Measurements from ENCODE around the gene ITGB4.

DNA sequence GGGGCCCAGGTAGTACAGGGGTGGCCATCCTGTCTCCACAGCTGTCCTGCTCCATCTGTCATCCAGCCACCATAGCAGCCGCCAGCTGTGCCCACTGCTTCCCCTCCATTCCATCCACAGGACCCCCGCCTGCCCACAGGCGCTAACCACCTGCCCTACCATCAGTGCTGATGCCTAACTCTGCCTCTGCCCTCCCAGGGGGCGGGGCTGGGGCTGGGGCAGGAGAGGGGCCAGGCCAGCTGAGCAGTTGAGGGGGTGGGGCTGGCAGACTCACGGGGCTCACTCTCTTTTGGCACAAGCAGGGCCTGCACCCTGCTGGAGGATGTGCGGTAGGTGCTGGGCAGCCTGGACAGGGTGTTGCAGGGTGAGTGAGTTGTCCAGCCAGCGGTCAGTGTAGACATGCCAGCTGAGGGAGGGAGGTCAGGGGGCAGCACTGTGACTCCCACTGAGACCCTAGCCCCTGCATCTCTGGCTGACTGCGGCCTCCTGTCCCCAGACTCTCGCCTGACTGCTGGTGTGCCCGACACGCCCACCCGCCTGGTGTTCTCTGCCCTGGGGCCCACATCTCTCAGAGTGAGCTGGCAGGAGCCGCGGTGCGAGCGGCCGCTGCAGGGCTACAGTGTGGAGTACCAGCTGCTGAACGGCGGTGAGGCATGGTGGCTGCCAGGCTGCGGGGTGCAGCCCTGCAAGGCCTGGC is 34.1 kb downstream of the ITGB4 start:
- TF ChIP-seq CTCF (IDR thresholded peaks at IDR 0.05) (no peak), POLR2A (IDR thresholded peaks at IDR 0.05) (no peak), POLR2AphosphoS5 (IDR thresholded peaks at IDR 0.05) (no peak), EP300 (IDR thresholded peaks at IDR 0.05; ENCODE audit: low read depth) (no peak)

All from transverse colon (tissue), 4 donors.